H9 (cell line): ENCODE data around the gene WDR5B. TPM values are rescaled to one million over a fixed set of nuclear protein-coding genes. Genes with fewer than 3 reads are reported as not detected.

ENCODE experiments used
- DNase-seq: peaks from one replicate; pipeline ENCODE4 v3.0.0-alpha.2; 2017
- H2AFZ ChIP-seq: one replicate; pipeline ENCODE4 v1.6.1; 2013; ENCODE audit warnings: mild to moderate bottlenecking, low read length, control low read depth, moderate library complexity
- H2AK5ac ChIP-seq: 2 replicates; pipeline ENCODE4 v1.6.1; 2013; ENCODE audit warnings: low read length, control low read depth, mixed read lengths; ENCODE audit not compliant: insufficient read length
- H2BK120ac ChIP-seq: one replicate; pipeline ENCODE4 v1.6.1; 2013; ENCODE audit warnings: low read depth, mild to moderate bottlenecking, low read length, control low read depth, inconsistent platforms; ENCODE audit not compliant: poor library complexity, severe bottlenecking
- H2BK12ac ChIP-seq: 2 replicates; pipeline ENCODE4 v1.6.1; 2013; ENCODE audit warnings: low read length, control low read depth, mixed read lengths, low read depth; ENCODE audit not compliant: insufficient read length
- H2BK15ac ChIP-seq: 2 replicates; pipeline ENCODE4 v1.6.1; 2013; ENCODE audit warnings: low read depth, low read length, control low read depth
- H2BK20ac ChIP-seq: one replicate; pipeline ENCODE4 v1.6.1; 2013; ENCODE audit warnings: low read depth, mild to moderate bottlenecking, low read length, control low read depth, inconsistent platforms; ENCODE audit not compliant: poor library complexity, severe bottlenecking
- H2BK5ac ChIP-seq: 2 replicates; pipeline ENCODE4 v1.6.1; 2013; ENCODE audit warnings: low read length, control low read depth, mixed read lengths; ENCODE audit not compliant: insufficient read length
- H3K14ac ChIP-seq: 2 replicates; pipeline ENCODE4 v1.6.1; 2013; ENCODE audit warnings: low read length, control low read depth; ENCODE audit not compliant: insufficient read depth
- H3K18ac ChIP-seq: 2 replicates; pipeline ENCODE4 v1.6.1; 2013; ENCODE audit warnings: low read depth, mild to moderate bottlenecking, mixed read lengths, low read length, control low read depth; ENCODE audit not compliant: insufficient read length
- H3K23ac ChIP-seq: 2 replicates; pipeline ENCODE4 v1.6.1; 2013; ENCODE audit warnings: low read length, control low read depth, mixed read lengths, low read depth; ENCODE audit not compliant: insufficient read length
- H3K23me2 ChIP-seq: 2 replicates; pipeline ENCODE4 v1.6.1; 2013; ENCODE audit warnings: low read depth, mild to moderate bottlenecking, mixed read lengths, low read length, control low read depth; ENCODE audit not compliant: insufficient read length, poor library complexity, severe bottlenecking
- H3K27ac ChIP-seq: 2 replicates; pipeline ENCODE4 v1.5.1; 2013; ENCODE audit warnings: low read length, control low read depth, mixed read lengths, low read depth; ENCODE audit not compliant: insufficient read length
- H3K27me3 ChIP-seq: 2 replicates; pipeline ENCODE4 v1.6.1; 2013; ENCODE audit warnings: low read length, control low read depth, inconsistent platforms; ENCODE audit not compliant: insufficient read depth
- H3K4ac ChIP-seq: 2 replicates; pipeline ENCODE4 v1.6.1; 2013; ENCODE audit warnings: low read depth, mild to moderate bottlenecking, control low read depth, inconsistent platforms, low read length, moderate library complexity
- H3K4me1 ChIP-seq: 2 replicates; pipeline ENCODE4 v1.6.1; 2013; ENCODE audit warnings: low read length, control low read depth, inconsistent platforms; ENCODE audit not compliant: insufficient read depth
- H3K4me2 ChIP-seq: 2 replicates; pipeline ENCODE4 v1.6.1; 2013; ENCODE audit warnings: low read length, control low read depth, mixed read lengths; ENCODE audit not compliant: insufficient read length, insufficient read depth
- H3K56ac ChIP-seq: 2 replicates; pipeline ENCODE4 v1.6.1; 2013; ENCODE audit warnings: low read depth, mild to moderate bottlenecking, mixed read lengths, low read length, control low read depth; ENCODE audit not compliant: insufficient read length
- H3K79me1 ChIP-seq: 2 replicates; pipeline ENCODE4 v1.6.1; 2013; ENCODE audit warnings: low read depth, mild to moderate bottlenecking, moderate library complexity, low read length, control low read depth, inconsistent platforms; ENCODE audit not compliant: insufficient read depth, poor library complexity, severe bottlenecking
- H3K79me2 ChIP-seq: 2 replicates; pipeline ENCODE4 v1.6.1; 2013; ENCODE audit warnings: low read length, control low read depth, inconsistent platforms; ENCODE audit not compliant: insufficient read depth
- H3K9ac ChIP-seq: 2 replicates; pipeline ENCODE4 v1.6.1; 2013; ENCODE audit warnings: low read length, control low read depth, mixed read lengths; ENCODE audit not compliant: insufficient read length; ENCODE audit errors: extremely low read depth
- H3K9me3 ChIP-seq: one replicate; pipeline ENCODE4 v1.6.1; 2013; ENCODE audit warnings: low read depth, low read length, inconsistent platforms; ENCODE audit not compliant: control insufficient read depth
- H3T11ph ChIP-seq: one replicate; pipeline ENCODE4 v1.6.1; 2013; ENCODE audit warnings: mild to moderate bottlenecking, low read length, control low read depth, inconsistent platforms
- H4K20me1 ChIP-seq: one replicate; pipeline ENCODE4 v1.6.1; 2013; ENCODE audit not compliant: control insufficient read depth, insufficient read length, insufficient read depth
- H4K5ac ChIP-seq: 2 replicates; pipeline ENCODE4 v1.6.1; 2013; ENCODE audit warnings: low read depth, mild to moderate bottlenecking, mixed read lengths, low read length, control low read depth; ENCODE audit not compliant: insufficient read length
- H4K8ac ChIP-seq: replicated peaks from 2 replicates; pipeline ENCODE4 v1.6.1; 2013; ENCODE audit warnings: low read length, control low read depth, mixed read lengths, low read depth; ENCODE audit not compliant: insufficient read length
- H4K91ac ChIP-seq: 2 replicates; pipeline ENCODE4 v1.6.1; 2013; ENCODE audit warnings: low read depth, mild to moderate bottlenecking, moderate library complexity, mixed read lengths, low read length, control low read depth; ENCODE audit not compliant: insufficient read length
- H3K27ac Mint-ChIP-seq, 3 experiments: 2 replicates in 2 of 3; 3 replicates in 1 of 3; pipeline ENCODE4 v1.8.0; 2020 to 2021; ENCODE audit warnings: mixed read lengths in 3 of 3, mild to moderate bottlenecking in 1 of 3, moderate library complexity in 1 of 3
- H3K27me3 Mint-ChIP-seq: 2 replicates; pipeline ENCODE4 v1.8.0; 2021; ENCODE audit warnings: low read depth, mild to moderate bottlenecking, moderate library complexity, mixed read lengths
- H3K36me3 Mint-ChIP-seq, 3 experiments: 2 replicates in 2 of 3; 3 replicates in 1 of 3; pipeline ENCODE4 v1.8.0; 2020 to 2021; ENCODE audit warnings: low read depth in 3 of 3, mixed read lengths in 3 of 3; ENCODE audit not compliant: insufficient read depth in 1 of 3
- H3K4me1 Mint-ChIP-seq, 2 experiments: 2 replicates each; pipeline ENCODE4 v1.8.0; 2020; ENCODE audit warnings: mixed read lengths in 2 of 2
- H3K4me3 Mint-ChIP-seq, 2 experiments: 2 replicates in 1 of 2; 3 replicates in 1 of 2; pipeline ENCODE4 v1.8.0; 2020 to 2021; ENCODE audit warnings: mild to moderate bottlenecking in 2 of 2, mixed read lengths in 2 of 2, moderate library complexity in 1 of 2
- H3K9me3 Mint-ChIP-seq, 2 experiments: 2 replicates in 1 of 2; 3 replicates in 1 of 2; pipeline ENCODE4 v1.8.0; 2020; ENCODE audit warnings: mild to moderate bottlenecking in 2 of 2, mixed read lengths in 2 of 2, moderate library complexity in 1 of 2
- CTCF ChIP-seq: fragments of 200-600 bp; sonication (generic); conservative IDR thresholded peaks from 3 replicates; pipeline ENCODE4 v1.8.0; 2021; ENCODE audit warnings: antibody characterized with exemption, mild to moderate bottlenecking
- WGBS: extraction: QIAGEN DNeasy Blood & Tissue Kit; methylation state at CpG from one replicate; pipeline ENCODE4 v1.1.7; 2013; ENCODE audit warnings: missing lambda C conversion rate, low lambda C conversion rate, mixed read lengths; ENCODE audit not compliant: insufficient read length; ENCODE audit errors: extremely low coverage; 5-methylcytosine and 5-hydroxymethylcytosine counted together
- total RNA-seq: library from RNA; stranded (reverse); gene quantifications from 2 replicates; pipeline ENCODE4 v1.2.1, GENCODE V29; 2021

WDR5B gene
- total RNA-seq, 1 experiment from 2014 or later: 3.7 TPM

- Histone ChIP-seq H3K27ac (no peak overlapping the region), H2BK5ac (no peak overlapping the region), H3K4ac (no peak overlapping the region), H3K9ac (no peak overlapping the region), H2BK20ac (no peak overlapping the region), H2BK120ac (no peak overlapping the region), H3K18ac (no peak overlapping the region), H3K79me2 (no peaks in the 10 kb centered on the region), H2BK12ac (no peak overlapping the region), H4K5ac (no peak overlapping the region), H2BK15ac (no peak overlapping the region), H3K4me2 (no peak overlapping the region), H4K8ac (no peak overlapping the region), H3K56ac (no peak overlapping the region), H3K14ac (no peak overlapping the region), H3K23ac (no peak overlapping the region), H3K23me2 (no peaks in the 10 kb centered on the region), H3K79me1 (no peaks in the 10 kb centered on the region), H3K27me3 (no peaks in the 10 kb centered on the region), H4K20me1 (no peaks in the 10 kb centered on the region), H4K91ac (no peak overlapping the region), H2AK5ac (no peak overlapping the region), H3K9me3 (no peaks in the 10 kb centered on the region), H3T11ph (no peak overlapping the region), H2AFZ (no peak overlapping the region), H3K4me1 (no peaks in the 10 kb centered on the region)
- no peak for TF ChIP-seq CTCF
- Mint-ChIP-seq H3K27me3 (no peaks in the 10 kb centered on the region), H3K4me1 (no peaks in the 10 kb centered on the region), H3K4me3 (no peak overlapping the region), H3K36me3 (peaks cover 7 to 69% (median 50%) of the 10 kb centered on the region in 3 experiments; a peak in 6 of 7 replicates), H3K9me3 (no peaks in the 10 kb centered on the region), H3K27ac (peak overlapping the region in 2 of 3 experiments; percentile 2 to 78; a peak in 1 of 7 replicates)
- DNase-seq: no peak
- WGBS: no CpG with 5 or more reads among the region's 2 CpGs
These were observed 41.8 kb upstream of the WDR5B start for GRCh38 chr3:122457706-122458105.
